SU-DHL-6 (cell line): ENCODE results near the gene DNER.

Experiments used
- CTCF ChIP-seq: fragments of 200-600 bp; sonication (generic); IDR thresholded peaks from one replicate; pipeline ENCODE4 v1.5.1; 2017; ENCODE audit warnings: antibody characterized with exemption, mild to moderate bottlenecking, low read length, moderate library complexity; ENCODE audit not compliant: insufficient read depth, poor library complexity, severe bottlenecking
- EZH2phosphoT487 ChIP-seq: fragments of 200-600 bp; sonication (generic), shearing (Covaris generic); conservative IDR thresholded peaks from 2 replicates; pipeline ENCODE4 v1.6.1; 2018; ENCODE audit warnings: mild to moderate bottlenecking, antibody characterized with exemption, low read length, moderate library complexity, mixed read lengths

GRCh38 chr2:229446350-229446749 is 268.0 kb downstream of the DNER start:
- TF ChIP-seq CTCF, result no peak
- TF ChIP-seq EZH2phosphoT487, result no peak
